PC-9 (cell line): Measurements from ENCODE around the gene NUDCD3.

Experiments used
- CTCF ChIP-seq: fragments of 200-600 bp; sonication (generic); conservative IDR thresholded peaks from 2 replicates; pipeline ENCODE4 v1.6.1; 2017; ENCODE audit warnings: mixed run types, antibody characterized with exemption, mild to moderate bottlenecking, moderate library complexity
- EZH2 ChIP-seq: fragments of 200-600 bp; sonication (generic); IDR thresholded peaks from 2 replicates; pipeline ENCODE4 v1.8.0; 2017; ENCODE audit warnings: antibody characterized with exemption, low read depth

DNA sequence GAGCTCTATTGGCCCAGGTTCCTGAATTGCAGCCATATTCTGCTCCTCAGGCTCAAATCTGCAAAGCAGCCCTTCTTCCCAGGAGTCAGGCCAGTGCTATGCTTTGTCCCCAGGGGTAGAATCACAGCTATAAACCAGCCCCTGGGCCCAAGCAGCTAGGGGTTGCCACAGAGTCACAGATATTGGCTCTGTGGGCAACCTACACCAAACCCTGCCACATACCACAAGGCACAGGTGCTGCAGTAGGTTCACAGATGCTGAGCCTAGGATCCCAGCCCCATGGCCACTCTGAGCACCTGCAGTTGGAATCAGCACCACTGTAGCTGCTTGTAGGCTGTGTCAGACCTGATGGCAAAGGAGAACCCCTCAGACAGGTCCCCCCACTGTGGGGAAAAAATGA, 122.0 kb downstream of the NUDCD3 start:
- TF ChIP-seq CTCF: no peak
- no peak for TF ChIP-seq EZH2
